Measurements from ENCODE around the gene RFX7.

RFX7 gene

GRCh38 chr15:56244038-56244810 lies 545 bp upstream of the RFX7 start:
- DNase-seq = peak; percentile 32 to 73 (median 65)

DNA sequence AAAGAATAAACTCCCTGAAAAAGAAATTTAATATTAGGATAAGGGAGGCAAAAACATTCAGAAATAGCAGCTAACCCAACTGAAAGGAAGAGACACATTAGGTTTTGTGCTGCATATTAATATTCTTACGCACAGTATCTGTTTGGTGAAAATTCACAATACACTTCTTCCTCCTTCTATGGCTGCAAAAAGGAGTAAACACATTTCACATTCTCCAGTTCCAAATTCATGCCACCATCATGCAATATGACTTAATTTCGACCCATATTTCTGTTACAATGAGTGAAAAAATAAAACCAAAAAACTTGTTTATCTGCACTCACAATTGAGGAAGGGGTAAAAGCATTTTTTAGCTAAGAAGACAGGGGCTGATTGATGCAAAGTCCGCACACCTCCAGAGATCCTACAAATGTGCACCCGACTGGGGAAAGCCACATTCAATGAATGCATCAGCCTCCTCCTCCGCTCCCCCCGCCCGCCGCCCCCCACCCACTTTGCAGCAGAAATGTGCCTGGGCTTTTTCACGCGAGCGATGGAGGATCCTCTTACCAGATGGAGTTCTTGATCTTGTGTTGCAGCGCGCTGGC lies 1.0 kb downstream of the RFX7 start:
- DNase-seq = peak in 2 of 14 donors; percentile 47 to 60

DNA sequence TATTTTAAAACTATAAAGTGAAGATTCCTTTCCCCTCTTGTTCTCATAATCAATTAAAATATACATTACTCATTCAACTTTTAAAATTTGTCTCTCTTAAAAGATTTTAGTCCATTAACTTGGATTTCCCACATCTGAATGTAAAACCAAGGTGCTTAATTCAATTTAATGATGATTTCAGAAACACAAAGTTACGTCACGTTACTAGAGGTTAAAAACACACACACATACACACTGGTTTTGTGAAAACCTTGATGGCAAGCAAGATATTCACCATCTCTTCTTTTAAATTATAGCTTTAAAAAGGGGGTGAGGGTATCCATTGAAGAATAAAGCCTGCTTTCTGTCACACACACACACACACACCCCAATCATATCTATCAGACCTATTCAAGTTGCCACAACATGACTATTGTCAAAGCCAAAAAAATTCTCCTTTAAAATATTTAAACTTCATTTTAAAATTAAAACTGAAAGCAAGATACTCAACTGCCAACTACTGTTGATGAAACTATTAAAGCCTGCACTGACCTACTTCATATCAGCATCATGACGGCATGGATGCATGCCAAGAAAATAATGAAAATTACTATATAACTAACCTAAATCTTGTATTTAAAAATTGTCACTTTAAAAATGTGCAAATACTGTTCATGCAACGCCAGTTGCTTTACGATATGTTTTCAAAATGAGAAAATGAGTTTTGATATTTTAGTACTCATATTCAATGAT lies 2.1 kb downstream of the RFX7 start:
- DNase-seq = no peak

DNA sequence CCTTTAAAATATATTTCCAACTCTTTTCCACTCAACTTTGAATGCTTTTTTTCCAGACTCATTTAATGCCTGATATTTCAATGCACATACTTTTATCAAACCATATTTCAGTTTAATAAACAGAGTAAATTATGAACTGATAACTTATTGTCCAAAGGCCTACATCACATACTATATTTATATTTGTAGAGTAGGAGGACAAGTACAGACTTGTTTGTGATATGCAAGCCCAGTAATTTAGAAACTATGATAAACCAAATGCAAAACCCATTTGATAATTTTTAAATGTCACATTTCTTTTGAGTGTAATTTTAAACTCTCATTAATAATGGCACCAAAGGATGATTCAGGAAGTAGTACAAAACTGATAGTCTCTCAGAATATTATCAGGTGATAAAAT lies 3.3 kb downstream of the RFX7 start:
- no peak for DNase-seq

GRCh38 chr15:56236197-56236596 lies 7.5 kb downstream of the RFX7 start:
- no peak for DNase-seq

DNA sequence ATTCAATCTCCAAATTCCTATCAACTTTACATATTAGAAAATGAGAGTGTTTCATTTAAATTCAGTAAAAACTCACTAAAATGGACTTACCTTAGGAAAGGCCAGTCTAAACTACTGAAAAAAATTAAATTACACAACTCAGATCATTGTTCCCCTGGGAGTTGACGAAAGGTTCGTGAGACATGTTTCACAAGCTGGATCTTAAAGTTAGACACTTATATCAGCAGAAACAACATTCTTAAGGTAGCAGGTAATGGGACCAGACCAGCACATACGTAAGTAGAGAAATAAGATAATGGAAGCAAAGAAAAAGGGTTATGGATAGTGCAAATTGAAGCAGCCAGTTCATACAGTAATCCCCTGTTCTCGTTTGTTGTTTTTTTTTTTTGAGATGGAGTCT lies 8.9 kb downstream of the RFX7 start:
- no peak for DNase-seq

GRCh38 chr15:56233549-56233948 lies 10.1 kb downstream of the RFX7 start:
- DNase-seq = no peak

GRCh38 chr15:56232058-56232457 lies 11.6 kb downstream of the RFX7 start:
- DNase-seq = no peak

- no peak for DNase-seq
These were observed 14.8 kb downstream of the RFX7 start for GRCh38 chr15:56228854-56229253.

DNA sequence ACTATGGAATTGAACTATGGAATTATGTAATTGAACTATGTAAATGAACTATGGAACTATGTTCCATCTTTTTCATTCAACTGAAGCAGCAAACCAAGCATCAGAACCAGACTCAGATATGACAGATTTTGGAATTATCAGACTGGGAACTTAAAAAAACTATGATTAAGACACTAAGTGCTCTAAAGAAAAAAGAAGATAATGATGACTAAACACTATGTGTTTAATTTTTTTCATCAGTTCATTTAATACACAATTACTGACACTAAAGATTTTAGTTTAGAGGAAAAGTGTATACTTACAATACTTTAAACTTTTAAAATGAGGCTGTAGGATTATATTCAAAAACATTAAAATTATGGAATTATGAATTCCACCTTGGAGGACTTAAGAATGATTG lies 15.3 kb downstream of the RFX7 start:
- DNase-seq = no peak

DNA sequence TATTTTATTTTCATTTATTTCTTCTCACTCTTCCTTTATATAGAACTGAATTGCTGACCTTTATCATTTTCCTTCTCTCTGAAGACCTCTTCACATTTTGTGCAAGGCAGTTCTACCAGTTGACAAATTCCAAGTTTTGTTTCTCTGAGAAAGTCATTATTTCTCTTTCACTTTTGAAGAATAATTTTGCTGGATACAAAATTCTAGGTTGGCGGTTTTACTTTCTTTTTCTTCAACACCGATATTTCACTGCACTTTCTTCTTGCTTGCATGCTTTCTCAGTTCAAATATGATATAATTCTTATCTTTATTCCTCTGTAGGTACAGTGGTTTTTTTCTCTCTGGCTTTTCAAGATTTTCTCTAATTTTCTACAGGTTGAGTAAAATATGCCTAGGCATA lies 15.9 kb downstream of the RFX7 start:
- no peak for DNase-seq

- no peak for DNase-seq
These were observed 16.4 kb downstream of the RFX7 start for GRCh38 chr15:56227306-56227705.

- DNase-seq = no peak
These were observed 18.2 kb downstream of the RFX7 start for GRCh38 chr15:56225520-56225919.

GRCh38 chr15:56222302-56222701 lies 21.4 kb downstream of the RFX7 start:
- DNase-seq = no peak

DNA sequence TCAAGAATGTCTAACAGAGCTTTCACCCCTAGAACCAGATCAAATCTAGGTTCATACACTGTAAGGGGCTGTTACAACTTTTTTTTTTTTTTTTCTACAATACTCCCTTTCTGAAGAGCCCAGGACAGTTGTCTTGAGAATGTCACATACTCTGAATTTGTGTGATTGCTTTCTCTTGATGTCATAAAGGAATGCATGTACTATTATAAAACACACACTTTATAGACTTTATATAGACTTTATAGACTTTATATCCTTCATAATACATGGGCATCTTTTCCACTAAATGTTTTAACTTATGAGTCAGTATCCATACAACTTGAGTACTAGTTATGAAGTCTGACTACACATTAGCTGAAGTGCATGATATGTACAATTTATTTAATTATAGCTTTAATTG lies 26.3 kb downstream of the RFX7 start:
- no peak for DNase-seq

DNA sequence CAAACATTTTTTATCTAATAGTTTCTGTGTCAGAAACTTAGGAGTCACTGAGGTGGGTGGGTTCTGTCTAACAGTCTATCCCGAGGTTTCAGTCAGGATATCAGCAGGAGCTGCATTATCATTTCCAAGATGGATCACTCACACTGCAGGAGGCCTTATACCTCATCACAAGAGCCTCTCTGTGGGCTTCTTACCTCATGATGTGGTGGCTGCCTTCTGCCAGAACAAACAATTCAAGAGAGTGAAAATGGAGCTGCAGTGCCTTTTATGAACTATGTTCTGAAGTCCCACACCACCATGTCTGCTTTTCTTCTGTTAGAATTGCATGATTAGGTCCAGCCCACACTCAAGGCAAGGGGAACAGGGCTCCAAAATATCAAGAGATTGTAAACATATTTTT lies 27.9 kb downstream of the RFX7 start:
- DNase-seq = no peak

- DNase-seq = no peak
These were observed 31.6 kb downstream of the RFX7 start for GRCh38 chr15:56211960-56212550.

DNA sequence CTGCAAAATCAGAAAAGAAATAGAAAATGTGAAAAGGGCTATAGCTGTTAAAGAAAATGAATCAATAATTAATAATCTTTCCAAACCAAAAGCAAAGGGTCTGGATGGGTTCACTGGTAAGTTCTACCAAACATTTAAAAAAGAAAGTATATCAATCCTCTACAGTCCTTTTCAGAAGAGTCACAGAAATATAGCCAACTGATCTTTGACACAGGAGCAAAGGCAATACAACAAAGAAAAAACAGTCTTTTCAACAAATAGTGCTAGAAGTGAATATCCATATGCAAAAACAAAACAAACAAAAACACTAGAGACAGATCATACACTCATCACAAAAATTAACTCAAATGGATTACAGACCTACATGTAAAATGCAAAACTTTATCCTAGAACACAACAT lies 32.6 kb downstream of the RFX7 start:
- no peak for DNase-seq

GRCh38 chr15:56208641-56209155 lies 35.0 kb downstream of the RFX7 start:
- DNase-seq = no peak

- no peak for DNase-seq
These were observed 35.5 kb downstream of the RFX7 start for GRCh38 chr15:56208185-56208584.

DNA sequence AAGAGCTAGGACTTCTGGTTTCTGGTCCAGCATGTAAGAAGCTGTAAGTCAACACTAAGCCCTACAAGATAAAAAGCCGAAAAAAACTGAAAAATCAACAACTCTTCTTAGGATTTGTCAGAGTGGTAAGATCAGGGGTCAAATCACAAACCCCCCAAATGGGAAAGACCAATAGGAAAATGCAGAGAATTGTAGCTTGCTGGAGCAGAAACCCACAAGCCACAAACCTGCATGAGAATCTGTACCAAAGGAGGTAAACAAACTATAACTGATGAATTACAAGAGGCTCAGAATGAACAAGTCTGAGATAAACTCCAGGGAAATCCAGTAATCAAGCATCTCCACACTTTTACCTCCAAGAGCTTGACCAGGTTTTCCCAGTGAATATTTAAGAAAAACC lies 36.0 kb downstream of the RFX7 start:
- no peak for DNase-seq

DNA sequence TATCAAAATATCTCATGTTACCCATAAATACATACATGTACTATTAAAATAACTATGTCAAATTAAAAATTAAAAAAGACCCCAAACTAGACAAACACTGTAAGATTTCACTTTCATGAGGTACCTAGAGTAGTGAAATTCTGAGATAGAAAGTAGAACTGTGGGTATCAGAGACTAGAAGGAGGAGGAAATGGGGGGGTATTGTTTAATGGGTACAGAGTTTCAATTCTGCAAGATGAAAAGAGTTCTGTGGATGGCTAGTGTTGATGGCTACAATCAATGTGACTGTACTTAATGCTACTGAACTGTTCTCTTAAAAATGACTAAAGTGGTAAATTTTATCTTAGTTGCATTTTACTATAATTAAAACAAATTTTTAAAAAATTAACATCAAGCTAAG lies 36.6 kb downstream of the RFX7 start:
- no peak for DNase-seq

Data from C1 segment of cervical spinal cord (tissue), 14 donors.